GM18511 (cell line): ENCODE measurements around the gene TPRX1.
"Not testable (repeated sequence)": the region's sequence is repeated elsewhere in the genome, so short reads cannot be mapped to it uniquely, and the experiment has no call there.

ENCODE experiments used
- ATAC-seq: cut with Tn5 transposase; IDR thresholded peaks from one replicate; pipeline ENCODE4 v1.9.1; 2021; ENCODE audit warnings: mild to moderate bottlenecking, moderate library complexity; ENCODE audit not compliant: unreplicated experiment

TPRX1 gene, protein sequence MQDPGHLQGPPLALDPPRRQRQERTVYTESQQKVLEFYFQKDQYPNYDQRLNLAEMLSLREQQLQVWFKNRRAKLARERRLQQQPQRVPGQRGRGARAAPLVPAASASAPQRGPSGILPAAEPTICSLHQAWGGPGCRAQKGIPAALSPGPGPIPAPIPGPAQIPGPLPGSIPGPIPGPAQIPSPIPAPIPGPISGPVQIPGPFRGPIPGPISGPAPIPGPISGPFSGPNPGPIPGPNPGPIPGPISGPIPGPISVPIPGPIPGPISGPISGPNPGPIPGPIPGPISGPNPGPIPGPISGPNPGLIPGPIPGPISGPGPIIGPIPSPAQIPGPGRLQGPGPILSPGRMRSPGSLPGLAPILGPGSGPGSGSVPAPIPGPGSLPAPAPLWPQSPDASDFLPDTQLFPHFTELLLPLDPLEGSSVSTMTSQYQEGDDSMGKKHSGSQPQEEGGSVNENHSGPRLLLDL

DNA sequence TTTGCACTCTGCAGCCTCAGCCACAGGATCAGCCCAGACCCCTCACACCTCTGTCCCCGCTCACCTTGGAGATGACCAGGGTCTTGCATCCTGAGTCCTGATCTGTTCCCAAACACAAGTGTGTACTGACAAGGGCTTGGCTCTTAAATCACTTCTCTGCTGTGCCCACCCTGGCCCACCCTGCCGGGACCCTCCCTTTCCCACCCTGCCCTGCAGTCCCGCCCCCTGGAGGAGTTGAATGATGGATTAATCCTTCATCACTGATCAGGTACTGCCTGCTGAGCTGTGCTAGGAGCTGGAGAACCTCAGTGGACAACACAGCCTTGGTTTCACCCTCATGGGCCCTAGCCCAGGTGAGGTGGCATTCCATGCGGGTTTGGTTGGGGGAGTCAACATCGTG, at the start of gene TPRX1:
TPRX1 (minus strand) TSS at position 101 of the 400 bp plus-strand sequence; CDS start at position 89, 12 bp downstream.
- ATAC-seq: not testable (repeated sequence)

- no peak for ATAC-seq
Observed at GRCh38 chr19:47853003-47853402, 48.7 kb upstream of the TPRX1 start.

GRCh38 chr19:47848823-47849473, 44.6 kb upstream of the TPRX1 start:
- ATAC-seq: no peak

DNA sequence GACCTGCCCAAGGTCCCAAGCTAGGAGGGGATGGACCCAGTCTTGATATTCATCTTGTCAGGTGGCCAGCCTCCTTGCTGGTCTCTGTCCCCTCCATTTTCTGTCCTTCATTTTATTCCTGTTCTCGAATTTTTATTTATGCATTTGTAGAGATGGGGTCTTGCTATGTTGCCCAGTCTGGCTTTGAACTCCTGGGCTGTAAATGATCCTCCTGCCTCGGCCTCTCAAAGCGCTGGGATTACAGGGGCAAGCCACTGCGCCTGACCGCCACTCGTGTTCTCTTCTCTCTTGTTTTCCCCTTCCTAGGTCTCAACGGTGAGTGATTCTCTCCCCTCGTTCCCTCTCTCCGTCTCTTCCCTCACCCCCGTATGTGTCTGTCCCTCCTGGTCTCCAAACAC, 44.1 kb upstream of the TPRX1 start:
- no peak for ATAC-seq

DNA sequence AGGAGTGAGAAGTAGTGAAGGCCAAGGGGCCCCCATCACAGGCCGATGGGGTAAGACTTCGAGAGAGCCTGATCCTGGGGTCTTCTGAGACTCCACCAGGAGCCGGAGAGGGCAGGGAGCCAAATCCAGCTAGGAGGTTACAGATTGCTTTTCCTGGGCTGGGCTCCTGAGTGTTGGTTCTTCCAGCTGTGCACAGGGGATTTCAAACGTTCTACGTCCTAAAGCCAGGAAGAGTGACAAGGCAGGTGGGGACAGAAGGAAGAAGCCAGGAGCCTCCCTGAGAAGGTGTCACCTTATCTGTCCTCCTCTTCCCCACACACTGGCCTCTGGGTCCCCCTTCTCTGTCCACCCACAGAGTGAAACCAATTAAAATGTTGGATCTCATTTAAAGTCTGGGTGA, 38.6 kb upstream of the TPRX1 start:
- ATAC-seq: no peak

DNA sequence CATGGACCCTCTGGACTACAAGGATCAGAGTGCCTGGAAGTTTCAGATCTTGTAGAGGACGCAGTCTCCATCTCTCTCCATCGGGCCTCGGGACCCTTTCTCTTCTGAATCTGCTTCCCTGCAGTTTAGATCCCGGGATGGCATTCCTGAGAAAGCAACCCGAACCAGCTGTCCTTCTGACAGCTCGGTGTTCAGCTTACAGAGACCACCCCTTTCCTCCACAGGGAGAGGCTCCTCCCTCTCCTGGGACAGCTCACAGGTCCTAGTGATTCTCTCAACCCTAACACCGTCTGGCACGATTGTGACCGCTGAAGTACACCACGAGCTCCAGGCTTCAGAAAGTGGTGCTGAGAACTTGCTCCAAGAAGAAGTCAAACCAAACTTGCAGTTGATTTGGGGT, 35.6 kb upstream of the TPRX1 start:
- ATAC-seq: no peak

GRCh38 chr19:47839411-47839810, 35.1 kb upstream of the TPRX1 start:
- no peak for ATAC-seq

DNA sequence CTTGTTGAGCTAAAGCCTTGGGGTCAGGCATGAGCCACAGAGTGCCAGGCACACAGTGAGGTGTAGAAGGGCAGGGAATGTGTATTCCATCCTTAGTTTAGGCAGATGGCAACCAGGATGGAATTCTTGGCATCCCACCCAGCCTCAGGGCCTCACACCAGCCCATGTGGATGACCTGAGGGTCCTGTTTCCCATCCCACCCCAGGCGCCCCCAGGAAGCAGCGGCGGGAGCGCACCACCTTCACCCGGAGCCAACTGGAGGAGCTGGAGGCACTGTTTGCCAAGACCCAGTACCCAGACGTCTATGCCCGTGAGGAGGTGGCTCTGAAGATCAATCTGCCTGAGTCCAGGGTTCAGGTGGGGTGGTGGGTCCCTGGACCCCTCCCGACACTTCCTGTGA, 31.7 kb upstream of the TPRX1 start:
- no peak for ATAC-seq

GRCh38 chr19:47832723-47833122, 28.4 kb upstream of the TPRX1 start:
- no peak for ATAC-seq

- ATAC-seq: no peak
Observed at GRCh38 chr19:47826800-47827199, 22.4 kb upstream of the TPRX1 start.

- no peak for ATAC-seq
Observed at GRCh38 chr19:47824396-47824795, 20.0 kb upstream of the TPRX1 start.

DNA sequence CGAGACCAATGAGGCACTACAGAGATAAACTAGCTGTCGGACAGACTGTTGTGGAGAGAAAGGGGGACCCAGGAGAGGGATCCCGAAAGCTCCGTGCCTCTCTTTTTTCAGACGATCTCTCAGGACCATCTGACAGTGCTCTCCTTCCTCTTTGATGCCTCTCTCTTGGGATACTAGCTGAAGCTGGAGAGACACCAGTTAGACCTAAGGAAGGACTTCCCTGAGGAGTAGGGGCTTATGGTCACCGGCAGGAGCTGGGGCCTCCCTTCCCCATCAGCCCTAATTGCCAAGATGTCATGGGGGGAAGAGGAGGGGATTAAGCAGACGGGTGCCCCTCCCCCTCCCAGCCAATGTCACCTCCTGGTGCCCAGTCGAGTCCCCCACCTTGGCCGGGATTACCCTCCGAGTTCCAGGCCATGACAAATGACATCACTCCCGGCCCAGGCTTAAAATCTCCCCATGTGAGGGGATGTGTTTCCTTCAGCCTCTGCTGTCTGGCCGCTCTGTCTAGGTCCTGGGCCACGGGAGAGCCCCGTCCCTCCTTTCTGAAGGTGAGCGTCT, 17.2 kb upstream of the TPRX1 start, which contains the start of gene CRX:
CRX (plus strand) TSS at position 478 of the 561 bp plus-strand sequence. CDS start 12,507 bp downstream, outside the sequence.
- ATAC-seq: no peak

DNA sequence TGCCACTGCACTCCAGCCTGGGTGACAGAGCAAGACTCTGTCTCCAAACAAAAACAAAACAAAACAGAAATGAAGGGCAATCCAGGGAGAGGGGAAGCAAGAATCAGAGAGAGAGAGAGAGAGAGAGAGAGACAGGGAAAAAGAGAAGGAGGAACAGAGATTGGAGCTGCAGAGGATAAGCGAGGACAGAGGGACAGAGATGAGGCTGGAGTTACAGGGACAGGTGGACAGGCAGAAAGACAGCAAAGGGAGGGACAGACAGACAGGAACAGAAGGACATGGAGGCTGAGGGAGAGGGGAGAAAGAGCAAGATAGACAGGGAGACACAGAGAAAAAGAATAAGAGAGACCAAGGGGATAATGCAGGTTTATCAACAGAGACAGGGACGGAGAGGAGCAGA, 16.1 kb upstream of the TPRX1 start:
- ATAC-seq: no peak

DNA sequence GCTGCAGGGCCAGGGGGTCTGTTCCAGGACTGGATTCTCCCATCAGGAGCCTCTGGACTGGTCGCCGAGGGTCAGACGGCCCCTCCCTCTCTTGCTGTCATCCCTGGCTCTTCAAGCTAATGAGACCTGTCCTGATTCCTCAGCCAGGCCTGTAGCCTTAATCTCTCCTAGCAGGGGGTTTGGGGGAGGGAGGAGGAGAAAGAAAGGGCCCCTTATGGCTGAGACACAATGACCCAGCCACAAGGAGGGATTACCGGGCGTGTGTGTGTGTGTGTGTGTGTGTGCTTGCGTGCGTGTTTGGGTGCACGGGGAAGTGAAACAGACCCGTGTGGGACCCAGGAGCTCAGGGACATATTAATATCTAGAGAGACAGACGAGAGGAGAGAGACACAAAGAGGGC, 15.5 kb upstream of the TPRX1 start:
- no peak for ATAC-seq

GRCh38 chr19:47818221-47818620, 13.9 kb upstream of the TPRX1 start:
- not testable (repeated sequence) for ATAC-seq

DNA sequence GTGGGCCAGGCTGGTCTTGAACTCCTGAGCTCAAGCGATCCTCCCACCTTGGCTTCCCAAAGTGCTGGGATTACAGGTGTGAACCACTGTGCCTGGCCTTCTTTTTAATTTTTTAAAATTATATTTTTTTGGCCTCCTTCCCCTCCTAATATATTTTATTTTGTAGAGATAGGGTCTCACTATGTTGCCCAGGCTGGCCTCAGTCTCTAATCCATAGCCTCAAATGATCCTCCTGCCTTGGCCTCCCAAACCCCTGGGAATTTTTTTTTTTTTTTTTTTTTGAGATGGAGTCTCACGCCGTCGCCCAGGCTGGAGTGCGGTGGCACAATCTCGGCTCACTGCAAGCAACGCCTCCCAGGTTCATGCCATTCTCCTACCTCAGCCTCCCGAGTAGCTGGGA, 11.9 kb upstream of the TPRX1 start:
- ATAC-seq: not testable (repeated sequence)

GRCh38 chr19:47813995-47814328, 9.6 kb upstream of the TPRX1 start:
- ATAC-seq: no peak

DNA sequence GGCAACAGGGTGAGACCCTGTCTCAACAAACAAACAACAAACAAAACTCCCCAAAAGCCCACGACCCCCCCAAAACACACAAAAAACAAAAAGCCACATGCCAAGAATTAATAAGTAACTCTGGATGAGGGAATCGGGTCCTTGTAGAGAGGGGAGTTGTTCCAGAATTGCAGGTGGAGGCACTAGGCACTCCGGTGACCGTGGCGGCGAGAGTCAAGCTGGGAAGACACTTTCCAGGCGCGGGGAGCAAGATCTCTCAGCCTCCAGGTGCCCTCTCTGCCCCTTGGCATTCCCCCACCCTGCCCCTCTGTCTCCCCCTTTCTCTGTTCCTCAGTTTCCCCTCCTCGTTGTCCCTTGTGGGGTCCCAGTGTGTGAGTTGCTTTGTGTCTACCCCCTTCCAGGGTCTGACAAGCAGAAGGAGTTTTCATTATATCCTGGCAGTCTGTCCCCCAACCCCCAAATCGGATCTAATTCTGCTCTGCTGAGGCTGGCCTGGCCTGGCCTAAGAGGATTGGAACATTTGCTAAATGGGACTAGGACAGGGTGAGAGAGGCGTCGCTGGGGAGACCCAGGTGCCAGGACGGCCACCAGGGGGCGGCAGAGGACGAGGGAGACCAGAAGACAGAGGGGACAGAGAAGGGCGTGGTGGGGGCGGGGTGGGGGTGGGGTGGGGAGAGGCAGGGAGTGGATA, 9.1 kb upstream of the TPRX1 start:
- ATAC-seq: no peak

DNA sequence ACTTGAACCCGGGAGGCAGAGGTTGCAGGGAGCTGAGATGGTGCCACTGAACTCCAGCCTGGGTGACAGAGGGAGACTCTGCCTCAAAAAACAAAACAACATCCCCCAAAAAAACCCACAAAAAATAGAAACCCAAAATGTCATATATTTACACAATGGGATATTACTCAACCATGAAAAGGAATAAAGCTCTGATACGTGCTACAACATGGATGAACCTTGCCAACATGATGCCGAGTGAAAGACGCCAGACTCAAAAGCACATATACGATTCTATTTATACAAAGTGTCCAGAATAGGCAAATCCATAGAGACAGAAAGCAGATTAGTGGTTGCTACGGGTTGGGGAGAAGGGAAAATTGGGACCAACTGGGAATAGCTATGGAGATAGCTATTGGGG, 2.1 kb upstream of the TPRX1 start:
- no peak for ATAC-seq

- no peak for ATAC-seq
Observed at GRCh38 chr19:47805313-47805712, 962 bp upstream of the TPRX1 start.

GRCh38 chr19:47803671-47804070, 680 bp downstream of the TPRX1 start:
- ATAC-seq: not testable (repeated sequence)
